Measurements from ENCODE around the gene LIMS2.

DNA sequence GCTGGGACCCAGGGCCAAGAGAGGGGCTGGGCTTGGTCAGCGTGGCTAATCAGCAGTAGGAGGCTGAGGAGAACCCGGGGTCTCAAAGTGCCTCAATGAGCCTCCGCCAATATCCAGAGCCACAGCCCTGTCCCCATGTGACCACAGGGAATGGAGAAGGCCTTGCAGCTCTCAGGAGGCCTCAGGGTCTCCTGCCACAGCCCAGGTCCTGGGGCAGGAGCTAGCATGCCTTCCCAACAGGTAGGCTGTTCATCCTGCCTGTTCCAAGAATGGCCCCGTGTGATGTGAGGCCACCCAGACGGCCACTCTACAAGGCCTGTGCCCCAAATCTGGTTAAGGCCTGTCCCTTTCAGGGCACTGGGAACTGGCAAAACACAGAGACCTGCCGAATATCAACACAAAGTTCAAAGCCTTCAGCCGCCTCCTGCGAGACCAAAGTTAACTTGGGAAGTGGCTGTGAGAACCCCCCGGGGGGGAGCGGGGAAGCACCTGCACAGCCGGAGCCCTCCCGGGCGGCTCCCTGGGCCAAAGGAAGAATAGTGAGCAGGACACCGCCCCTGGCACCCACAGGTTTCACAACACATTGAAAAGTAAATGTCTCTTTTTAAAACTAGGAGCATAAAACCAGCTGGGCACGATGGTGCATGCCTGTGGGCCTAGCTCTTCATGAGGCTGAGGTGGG lies 4.5 kb upstream of the LIMS2 start:
- TF ChIP-seq, protein P1, sequence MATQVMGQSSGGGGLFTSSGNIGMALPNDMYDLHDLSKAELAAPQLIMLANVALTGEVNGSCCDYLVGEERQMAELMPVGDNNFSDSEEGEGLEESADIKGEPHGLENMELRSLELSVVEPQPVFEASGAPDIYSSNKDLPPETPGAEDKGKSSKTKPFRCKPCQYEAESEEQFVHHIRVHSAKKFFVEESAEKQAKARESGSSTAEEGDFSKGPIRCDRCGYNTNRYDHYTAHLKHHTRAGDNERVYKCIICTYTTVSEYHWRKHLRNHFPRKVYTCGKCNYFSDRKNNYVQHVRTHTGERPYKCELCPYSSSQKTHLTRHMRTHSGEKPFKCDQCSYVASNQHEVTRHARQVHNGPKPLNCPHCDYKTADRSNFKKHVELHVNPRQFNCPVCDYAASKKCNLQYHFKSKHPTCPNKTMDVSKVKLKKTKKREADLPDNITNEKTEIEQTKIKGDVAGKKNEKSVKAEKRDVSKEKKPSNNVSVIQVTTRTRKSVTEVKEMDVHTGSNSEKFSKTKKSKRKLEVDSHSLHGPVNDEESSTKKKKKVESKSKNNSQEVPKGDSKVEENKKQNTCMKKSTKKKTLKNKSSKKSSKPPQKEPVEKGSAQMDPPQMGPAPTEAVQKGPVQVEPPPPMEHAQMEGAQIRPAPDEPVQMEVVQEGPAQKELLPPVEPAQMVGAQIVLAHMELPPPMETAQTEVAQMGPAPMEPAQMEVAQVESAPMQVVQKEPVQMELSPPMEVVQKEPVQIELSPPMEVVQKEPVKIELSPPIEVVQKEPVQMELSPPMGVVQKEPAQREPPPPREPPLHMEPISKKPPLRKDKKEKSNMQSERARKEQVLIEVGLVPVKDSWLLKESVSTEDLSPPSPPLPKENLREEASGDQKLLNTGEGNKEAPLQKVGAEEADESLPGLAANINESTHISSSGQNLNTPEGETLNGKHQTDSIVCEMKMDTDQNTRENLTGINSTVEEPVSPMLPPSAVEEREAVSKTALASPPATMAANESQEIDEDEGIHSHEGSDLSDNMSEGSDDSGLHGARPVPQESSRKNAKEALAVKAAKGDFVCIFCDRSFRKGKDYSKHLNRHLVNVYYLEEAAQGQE (IDR thresholded peaks at IDR 0.05) = no peak
- TF ChIP-seq KDM1A (IDR thresholded peaks at IDR 0.05; ENCODE audit: low read depth) = no peak
- TF ChIP-seq, protein P2, sequence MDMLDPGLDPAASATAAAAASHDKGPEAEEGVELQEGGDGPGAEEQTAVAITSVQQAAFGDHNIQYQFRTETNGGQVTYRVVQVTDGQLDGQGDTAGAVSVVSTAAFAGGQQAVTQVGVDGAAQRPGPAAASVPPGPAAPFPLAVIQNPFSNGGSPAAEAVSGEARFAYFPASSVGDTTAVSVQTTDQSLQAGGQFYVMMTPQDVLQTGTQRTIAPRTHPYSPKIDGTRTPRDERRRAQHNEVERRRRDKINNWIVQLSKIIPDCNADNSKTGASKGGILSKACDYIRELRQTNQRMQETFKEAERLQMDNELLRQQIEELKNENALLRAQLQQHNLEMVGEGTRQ (IDR thresholded peaks at IDR 0.05) = no peak
- no peak for TF ChIP-seq POLR2A (IDR thresholded peaks at IDR 0.05; ENCODE audit: low read length)
- no peak for TF ChIP-seq MAZ (IDR thresholded peaks at IDR 0.05; ENCODE audit: borderline replicate concordance, low read depth, low read length)
- TF ChIP-seq, protein P3, sequence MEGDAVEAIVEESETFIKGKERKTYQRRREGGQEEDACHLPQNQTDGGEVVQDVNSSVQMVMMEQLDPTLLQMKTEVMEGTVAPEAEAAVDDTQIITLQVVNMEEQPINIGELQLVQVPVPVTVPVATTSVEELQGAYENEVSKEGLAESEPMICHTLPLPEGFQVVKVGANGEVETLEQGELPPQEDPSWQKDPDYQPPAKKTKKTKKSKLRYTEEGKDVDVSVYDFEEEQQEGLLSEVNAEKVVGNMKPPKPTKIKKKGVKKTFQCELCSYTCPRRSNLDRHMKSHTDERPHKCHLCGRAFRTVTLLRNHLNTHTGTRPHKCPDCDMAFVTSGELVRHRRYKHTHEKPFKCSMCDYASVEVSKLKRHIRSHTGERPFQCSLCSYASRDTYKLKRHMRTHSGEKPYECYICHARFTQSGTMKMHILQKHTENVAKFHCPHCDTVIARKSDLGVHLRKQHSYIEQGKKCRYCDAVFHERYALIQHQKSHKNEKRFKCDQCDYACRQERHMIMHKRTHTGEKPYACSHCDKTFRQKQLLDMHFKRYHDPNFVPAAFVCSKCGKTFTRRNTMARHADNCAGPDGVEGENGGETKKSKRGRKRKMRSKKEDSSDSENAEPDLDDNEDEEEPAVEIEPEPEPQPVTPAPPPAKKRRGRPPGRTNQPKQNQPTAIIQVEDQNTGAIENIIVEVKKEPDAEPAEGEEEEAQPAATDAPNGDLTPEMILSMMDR (IDR thresholded peaks at IDR 0.05) = no peak
- no peak for TF ChIP-seq PHF8 (IDR thresholded peaks at IDR 0.05; ENCODE audit: borderline replicate concordance, low read depth)
- no peak for TF ChIP-seq POLR2AphosphoS2 (conservative IDR thresholded peaks at IDR 0.05; ENCODE audit: low read length)
- no peak for TF ChIP-seq SMC3 (IDR thresholded peaks at IDR 0.05)
